Bone marrow (tissue), 2 donors: ENCODE measurements around the gene TCP11.

ENCODE experiments used
- DNase-seq, 2 donors: peaks; one replicate each; lab custom pipeline; 2025; lab: John Stamatoyannopoulos, UW

The TCP11 gene

GRCh38 chr6:35080821-35081425 is 60.2 kb downstream of the TCP11 start:
- no peak for DNase-seq

GRCh38 chr6:35080016-35080680 is 61.0 kb downstream of the TCP11 start:
- DNase-seq: no peak

DNA sequence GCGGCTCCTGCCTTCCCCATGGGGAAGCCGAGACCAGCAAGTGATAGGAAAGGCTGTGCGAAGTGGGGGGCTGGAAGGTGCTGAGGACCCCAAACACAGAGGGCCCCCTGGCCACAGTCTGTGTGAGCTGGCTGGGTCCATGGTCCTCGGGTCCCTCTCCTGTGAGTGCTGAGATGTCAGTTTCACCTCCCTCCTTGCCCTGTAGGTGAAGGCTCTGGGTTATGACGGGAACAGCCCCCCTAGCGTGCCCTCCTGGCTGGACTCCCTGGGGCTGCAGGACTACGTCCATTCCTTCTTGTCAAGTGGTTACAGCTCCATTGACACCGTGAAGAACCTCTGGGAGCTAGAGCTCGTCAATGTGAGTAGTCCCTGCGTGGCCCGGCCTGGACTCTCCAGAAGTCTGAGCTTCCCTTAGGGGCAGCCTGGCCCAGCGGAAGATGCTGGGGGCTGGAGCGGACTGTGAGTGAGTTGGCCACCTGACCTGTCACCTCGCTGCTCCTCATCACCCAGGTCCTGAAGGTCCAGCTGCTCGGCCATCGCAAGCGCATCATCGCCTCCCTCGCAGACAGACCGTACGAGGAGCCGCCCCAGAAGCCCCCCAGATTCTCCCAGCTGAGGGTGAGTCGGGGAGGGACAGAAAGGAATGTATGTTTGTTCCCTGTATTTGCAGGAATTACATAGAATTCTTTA is 61.7 kb downstream of the TCP11 start:
- DNase-seq: no peak

GRCh38 chr6:35078896-35079295 is 62.2 kb downstream of the TCP11 start:
- DNase-seq: no peak

DNA sequence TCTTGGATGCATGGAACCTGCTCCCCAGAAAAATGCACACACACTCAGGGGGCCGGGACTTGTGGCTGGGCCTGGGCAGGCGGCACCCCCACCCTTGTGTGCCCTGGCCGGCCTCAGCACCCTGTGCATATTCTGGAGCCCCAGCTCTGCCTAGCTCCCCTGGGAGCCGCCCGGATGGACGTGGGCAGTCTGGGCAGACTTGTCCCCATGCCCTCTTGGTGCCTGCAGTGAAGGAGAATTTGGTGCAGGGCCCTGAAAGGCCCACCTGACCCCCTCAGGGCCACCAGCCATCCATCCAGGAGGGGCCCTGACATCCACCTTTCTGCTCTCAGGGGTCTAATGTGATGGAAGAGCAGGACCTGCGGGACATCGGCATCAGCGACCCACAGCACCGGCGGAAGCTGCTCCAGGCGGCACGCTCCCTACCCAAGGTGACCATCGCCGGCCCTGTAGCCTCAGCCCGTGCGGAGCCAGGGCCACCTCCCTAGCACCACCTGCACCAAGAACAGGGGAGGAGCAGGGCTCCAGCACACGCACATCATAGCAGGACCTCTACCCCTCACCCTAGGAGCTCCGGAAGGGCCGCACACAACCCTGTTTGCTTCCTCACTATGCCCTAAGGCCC is 62.8 kb downstream of the TCP11 start:
- DNase-seq: no peak

- no peak for DNase-seq
Measured at GRCh38 chr6:35077713-35078105, 63.4 kb downstream of the TCP11 start.

GRCh38 chr6:35076997-35077712 is 64.0 kb downstream of the TCP11 start:
- DNase-seq: no peak

- DNase-seq: no peak
Measured at GRCh38 chr6:35073766-35074471, 67.2 kb downstream of the TCP11 start.

GRCh38 chr6:35073211-35073610 is 67.9 kb downstream of the TCP11 start:
- no peak for DNase-seq

DNA sequence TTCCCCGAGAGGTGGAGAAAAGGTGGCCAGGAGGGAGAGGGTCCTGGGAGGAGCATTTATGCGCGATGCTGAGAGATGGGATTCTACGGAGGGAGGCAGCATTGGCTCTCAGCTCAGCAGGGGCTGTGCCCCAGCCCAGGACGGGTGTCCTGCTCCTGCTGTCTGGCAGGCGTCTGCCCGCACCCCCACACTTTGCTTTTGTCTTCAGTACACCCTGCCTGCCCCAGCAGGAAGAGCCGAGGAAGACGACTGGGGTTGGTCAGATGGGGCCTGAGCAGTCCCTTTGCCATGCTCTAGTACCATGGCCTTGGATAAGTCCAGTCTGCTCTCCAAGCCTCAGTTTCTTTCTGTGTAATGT is 68.5 kb downstream of the TCP11 start:
- no peak for DNase-seq

DNA sequence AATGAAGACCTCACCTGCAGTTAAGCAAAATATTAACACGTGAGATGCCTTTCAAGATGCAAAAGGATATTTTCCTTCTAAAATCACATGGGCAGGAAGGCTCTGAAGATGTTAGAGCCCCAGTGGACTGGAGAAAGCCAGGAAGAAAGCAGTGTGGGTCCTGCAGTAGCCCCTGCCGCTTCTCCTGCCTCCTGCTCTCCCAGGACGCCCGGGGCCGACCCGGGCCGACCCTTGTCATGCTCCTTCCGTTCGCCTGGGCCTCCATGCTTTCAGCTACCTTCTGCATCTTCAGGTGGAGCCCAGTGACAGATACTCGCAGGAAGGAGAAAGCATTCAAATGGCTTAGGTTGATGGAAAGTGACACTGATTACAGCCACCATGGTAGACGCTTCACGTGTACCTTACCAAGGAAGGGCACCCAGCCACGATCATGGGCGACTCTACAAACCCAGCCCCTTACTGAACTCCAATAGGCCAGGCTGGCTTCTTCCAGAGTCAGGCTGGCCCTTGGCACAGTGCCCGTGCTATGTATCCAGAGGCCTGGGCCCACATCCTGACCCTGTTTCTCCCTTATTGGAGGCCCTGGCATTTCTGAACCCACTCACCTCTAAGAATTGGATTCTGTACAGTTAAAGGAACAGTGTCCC is 69.0 kb downstream of the TCP11 start:
- DNase-seq: no peak

- no peak for DNase-seq
Measured at GRCh38 chr6:35071347-35071994, 69.7 kb downstream of the TCP11 start.

GRCh38 chr6:35070111-35070510 is 71.0 kb downstream of the TCP11 start:
- no peak for DNase-seq

DNA sequence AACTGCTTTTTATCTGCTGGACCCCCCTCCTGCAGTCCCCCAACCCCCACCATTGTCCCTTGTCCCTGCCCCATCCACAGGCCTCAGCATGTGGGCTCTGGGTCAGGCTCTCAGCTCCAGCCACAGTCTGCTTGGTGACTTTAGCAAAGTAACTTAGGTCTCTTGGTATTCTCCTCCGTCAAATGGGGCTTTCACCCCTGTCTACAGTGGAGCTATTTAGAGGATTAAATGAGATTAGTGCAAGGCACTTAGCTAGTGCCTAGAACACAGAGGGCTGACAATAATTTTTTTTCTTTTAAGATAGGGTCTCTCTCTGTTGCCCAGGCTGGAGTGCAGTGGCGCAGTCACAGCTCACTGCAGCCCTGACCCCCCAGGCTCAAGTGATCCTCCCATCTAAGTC is 71.9 kb downstream of the TCP11 start:
- no peak for DNase-seq

DNA sequence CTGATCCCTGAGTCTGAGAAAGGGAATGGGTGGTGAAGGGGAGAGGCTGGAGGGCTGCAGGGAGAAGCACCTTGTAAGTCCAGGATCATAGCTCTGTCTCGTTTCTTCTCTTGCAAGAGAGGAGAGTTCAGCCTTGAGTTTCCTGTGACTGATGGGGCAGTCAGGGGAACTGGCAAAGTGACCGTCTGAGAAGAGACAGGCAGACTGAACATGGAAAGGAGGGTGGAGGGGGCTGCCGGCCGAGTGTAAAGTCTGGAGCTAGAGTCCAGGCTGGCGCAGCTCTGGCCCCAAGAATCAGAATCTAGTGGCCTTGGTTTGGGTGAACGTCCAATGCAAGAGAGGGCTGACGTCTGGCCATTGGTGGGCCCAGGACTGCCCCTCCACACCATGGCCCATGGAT is 72.5 kb downstream of the TCP11 start:
- DNase-seq: no peak

GRCh38 chr6:35068206-35068605 is 72.9 kb downstream of the TCP11 start:
- DNase-seq: no peak
